ENCODE measurements around the gene PPARD. TPM values are rescaled to one million over a fixed set of nuclear protein-coding genes. Genes with fewer than 3 reads are reported as not detected.

Gene PPARD
- total and polyA plus RNA-seq, 2 of the 13 experiments (the other 11 are each of a cell fraction or from before 2014, with no cell fraction given) = 6.1 to 13.3 TPM

DNA sequence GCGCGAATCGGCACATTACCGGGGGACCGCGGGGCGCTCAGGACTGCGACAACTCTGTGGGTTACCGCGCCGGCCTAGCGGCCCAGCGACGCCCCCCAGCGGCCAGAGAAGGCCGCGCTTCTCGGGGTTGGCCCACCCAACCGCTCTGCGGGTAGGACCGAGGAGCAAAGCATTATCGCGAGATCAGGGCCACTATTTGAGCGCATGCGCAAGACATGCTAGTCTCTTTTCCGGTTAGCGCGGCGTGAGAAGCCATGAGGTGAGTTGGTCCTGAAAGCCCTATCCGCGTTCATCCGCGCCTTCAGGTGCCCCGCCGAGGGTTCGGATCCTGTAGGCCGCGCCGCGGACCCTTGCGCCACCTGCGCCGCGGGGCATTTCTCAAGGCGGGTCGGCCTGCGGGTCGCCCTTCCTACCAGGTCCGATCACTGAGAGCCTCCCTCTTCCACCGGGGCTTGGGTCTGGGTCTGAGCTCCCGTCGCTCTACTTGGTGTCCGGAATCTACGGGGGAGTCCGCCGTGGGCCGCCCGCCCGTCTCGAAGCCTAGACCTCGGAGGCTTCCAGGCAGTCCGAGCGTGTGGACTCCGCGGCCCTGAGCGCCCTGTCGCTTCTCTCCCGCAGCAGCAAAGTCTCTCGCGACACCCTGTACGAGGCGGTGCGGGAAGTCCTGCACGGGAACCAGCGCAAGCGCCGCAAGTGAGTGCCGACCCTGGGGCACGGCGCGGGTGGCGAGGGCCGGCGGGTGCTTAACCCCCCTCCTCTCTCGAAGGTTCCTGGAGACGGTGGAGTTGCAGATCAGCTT is 126.0 kb downstream of the PPARD start, which contains the start of gene RPL10A (continued):
- TF ChIP-seq, protein P1, sequence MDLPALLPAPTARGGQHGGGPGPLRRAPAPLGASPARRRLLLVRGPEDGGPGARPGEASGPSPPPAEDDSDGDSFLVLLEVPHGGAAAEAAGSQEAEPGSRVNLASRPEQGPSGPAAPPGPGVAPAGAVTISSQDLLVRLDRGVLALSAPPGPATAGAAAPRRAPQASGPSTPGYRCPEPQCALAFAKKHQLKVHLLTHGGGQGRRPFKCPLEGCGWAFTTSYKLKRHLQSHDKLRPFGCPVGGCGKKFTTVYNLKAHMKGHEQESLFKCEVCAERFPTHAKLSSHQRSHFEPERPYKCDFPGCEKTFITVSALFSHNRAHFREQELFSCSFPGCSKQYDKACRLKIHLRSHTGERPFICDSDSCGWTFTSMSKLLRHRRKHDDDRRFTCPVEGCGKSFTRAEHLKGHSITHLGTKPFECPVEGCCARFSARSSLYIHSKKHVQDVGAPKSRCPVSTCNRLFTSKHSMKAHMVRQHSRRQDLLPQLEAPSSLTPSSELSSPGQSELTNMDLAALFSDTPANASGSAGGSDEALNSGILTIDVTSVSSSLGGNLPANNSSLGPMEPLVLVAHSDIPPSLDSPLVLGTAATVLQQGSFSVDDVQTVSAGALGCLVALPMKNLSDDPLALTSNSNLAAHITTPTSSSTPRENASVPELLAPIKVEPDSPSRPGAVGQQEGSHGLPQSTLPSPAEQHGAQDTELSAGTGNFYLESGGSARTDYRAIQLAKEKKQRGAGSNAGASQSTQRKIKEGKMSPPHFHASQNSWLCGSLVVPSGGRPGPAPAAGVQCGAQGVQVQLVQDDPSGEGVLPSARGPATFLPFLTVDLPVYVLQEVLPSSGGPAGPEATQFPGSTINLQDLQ (CRISPR knock-in tag; IDR thresholded peaks at IDR 0.05) = peak; percentile 91
- TF ChIP-seq RAD51 (IDR thresholded peaks at IDR 0.05; ENCODE audit: borderline replicate concordance) (no peak), ZNF878 (CRISPR knock-in tag; IDR thresholded peaks at IDR 0.05) (no peak; the same call in 1 of the 2 replicates), WIZ (CRISPR knock-in tag; IDR thresholded peaks at IDR 0.05) (0 out of 2 replicates have a peak, but pooled peaks have one; percentile 37), KLF9 (CRISPR knock-in tag; IDR thresholded peaks at IDR 0.05; ENCODE audit: low read depth) (peak; percentile 95; the same call in 1 of the 2 replicates), NFYC (CRISPR knock-in tag; IDR thresholded peaks at IDR 0.05) (no peak; the same call in none of the 2 replicates), BORCS8-MEF2B (CRISPR knock-in tag; IDR thresholded peaks at IDR 0.05) (peak; percentile 96), ZNF562 (CRISPR knock-in tag; IDR thresholded peaks at IDR 0.05; ENCODE audit: borderline replicate concordance) (no peak), NFE2L1 (CRISPR knock-in tag; IDR thresholded peaks at IDR 0.05; ENCODE audit: borderline replicate concordance) (0 out of 2 replicates have a peak, but pooled peaks have one; percentile 69), PITX1 (CRISPR knock-in tag; IDR thresholded peaks at IDR 0.05) (peak; percentile 87; the same call in 1 of the 2 replicates), SYNCRIP (IDR thresholded peaks at IDR 0.05; ENCODE audit: insufficient read depth, low read depth, low read length) (no peak), ZSCAN20 (CRISPR knock-in tag; IDR thresholded peaks at IDR 0.05; ENCODE audit: borderline replicate concordance) (no peak; the same call in 1 of the 2 replicates), PLRG1 (conservative IDR thresholded peaks at IDR 0.05) (no peak), SALL1 (CRISPR knock-in tag; IDR thresholded peaks at IDR 0.05) (peak; percentile 94), MIXL1 (CRISPR knock-in tag; IDR thresholded peaks at IDR 0.05) (no peak; the same call in none of the 2 replicates), PTBP1 (IDR thresholded peaks at IDR 0.05; ENCODE audit: low read depth, low read length, poor library complexity, severe bottlenecking) (peak; percentile 87), ZNF20 (CRISPR knock-in tag; IDR thresholded peaks at IDR 0.05) (no peak; the same call in 1 of the 2 replicates), ZC3H4 (CRISPR knock-in tag; IDR thresholded peaks at IDR 0.05; ENCODE audit: borderline replicate concordance) (peak; percentile 60; the same call in 1 of the 2 replicates), ZNF883 (CRISPR knock-in tag; IDR thresholded peaks at IDR 0.05; ENCODE audit: not compliant biosample characterization) (peak; percentile 96), ZNF12 (CRISPR knock-in tag; IDR thresholded peaks at IDR 0.05) (peak; percentile 52), NONO (IDR thresholded peaks at IDR 0.05) (no peak), NONO (CRISPR knock-in tag; conservative IDR thresholded peaks at IDR 0.05) (peak; percentile 98), NR1H2 (CRISPR knock-in tag; IDR thresholded peaks at IDR 0.05; ENCODE audit: borderline replicate concordance, low read depth) (peak; percentile 97), ISX (CRISPR knock-in tag; conservative IDR thresholded peaks at IDR 0.05) (peak; percentile 96)
- TF ChIP-seq, protein P2, sequence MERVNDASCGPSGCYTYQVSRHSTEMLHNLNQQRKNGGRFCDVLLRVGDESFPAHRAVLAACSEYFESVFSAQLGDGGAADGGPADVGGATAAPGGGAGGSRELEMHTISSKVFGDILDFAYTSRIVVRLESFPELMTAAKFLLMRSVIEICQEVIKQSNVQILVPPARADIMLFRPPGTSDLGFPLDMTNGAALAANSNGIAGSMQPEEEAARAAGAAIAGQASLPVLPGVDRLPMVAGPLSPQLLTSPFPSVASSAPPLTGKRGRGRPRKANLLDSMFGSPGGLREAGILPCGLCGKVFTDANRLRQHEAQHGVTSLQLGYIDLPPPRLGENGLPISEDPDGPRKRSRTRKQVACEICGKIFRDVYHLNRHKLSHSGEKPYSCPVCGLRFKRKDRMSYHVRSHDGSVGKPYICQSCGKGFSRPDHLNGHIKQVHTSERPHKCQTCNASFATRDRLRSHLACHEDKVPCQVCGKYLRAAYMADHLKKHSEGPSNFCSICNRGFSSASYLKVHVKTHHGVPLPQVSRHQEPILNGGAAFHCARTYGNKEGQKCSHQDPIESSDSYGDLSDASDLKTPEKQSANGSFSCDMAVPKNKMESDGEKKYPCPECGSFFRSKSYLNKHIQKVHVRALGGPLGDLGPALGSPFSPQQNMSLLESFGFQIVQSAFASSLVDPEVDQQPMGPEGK (CRISPR knock-in tag; IDR thresholded peaks at IDR 0.05) = peak; percentile 75

Data from HepG2 (cell line).